NCI-H1092 (cell line): ENCODE results near the gene LPAR3.

Experiments
- DNase-seq: peaks from one replicate; lab custom pipeline; 2025; lab: John Stamatoyannopoulos, UW

Gene LPAR3

GRCh38 chr1:84774669-84775534, 118.1 kb downstream of the LPAR3 start:
- no peak for DNase-seq

GRCh38 chr1:84773933-84774497, 119.0 kb downstream of the LPAR3 start:
- no peak for DNase-seq

DNA sequence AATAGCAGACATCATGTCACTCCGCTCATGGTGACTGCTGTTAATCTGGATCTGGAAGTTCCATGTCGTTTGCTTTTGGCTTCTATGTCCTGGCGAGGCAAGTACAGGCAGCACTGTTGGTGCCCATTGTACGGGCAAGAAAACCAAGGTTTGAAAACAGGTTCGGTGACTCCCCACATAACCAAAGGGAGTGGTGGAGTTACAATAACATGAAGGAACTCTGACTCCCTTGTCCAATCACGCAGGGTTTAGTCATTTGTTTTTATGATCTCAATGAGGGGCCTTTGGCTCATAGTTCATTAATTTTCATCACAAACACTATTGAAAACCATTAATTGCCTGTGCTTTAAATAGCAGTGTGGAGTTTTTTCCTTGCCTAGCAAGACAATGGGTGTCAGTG, 119.8 kb downstream of the LPAR3 start:
- DNase-seq, result no peak

DNA sequence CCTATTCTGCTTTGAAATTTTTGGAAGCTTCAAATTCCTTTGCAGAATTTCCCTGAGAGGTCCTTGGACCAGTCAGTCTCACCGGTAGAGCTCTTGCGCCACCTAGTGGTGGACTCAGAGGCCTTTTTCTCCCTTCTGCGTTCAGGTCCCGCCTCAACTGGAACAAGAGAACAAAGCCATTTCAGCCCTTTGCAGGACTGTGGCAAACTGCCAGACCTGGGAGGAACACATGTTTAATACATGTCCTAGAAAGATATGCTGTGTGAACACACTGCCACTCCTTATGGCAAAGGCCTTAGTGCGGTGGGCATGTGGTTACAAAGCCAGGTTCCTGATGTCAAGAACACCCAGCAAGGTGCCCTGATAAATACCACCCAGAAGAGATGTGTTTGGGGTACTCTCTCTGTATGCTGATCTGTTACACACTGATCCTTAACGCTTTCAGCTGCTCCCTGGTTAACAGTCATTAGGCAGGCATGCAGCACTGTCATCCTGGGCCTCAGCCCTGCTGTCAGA, 120.5 kb downstream of the LPAR3 start:
- peak; percentile 63 for DNase-seq

DNA sequence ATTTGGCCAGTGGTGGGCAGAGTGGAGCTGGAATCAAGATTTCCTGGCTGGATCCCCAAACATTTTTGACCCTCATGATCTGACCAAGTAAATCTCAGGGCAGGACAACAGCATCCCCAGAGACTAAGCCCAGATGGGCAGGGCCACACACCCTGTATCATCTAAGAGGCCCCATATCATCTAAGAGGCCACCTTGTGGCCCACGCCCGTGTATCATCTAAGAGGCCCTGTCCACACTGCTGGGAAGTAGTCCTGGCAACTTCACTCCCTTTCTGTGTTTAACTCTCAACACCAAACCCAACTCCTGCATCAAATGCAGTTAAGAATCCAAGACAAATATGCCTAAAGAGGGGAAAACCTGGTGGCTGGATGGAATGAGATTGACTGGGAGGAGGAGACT, 121.1 kb downstream of the LPAR3 start:
- no peak for DNase-seq

DNA sequence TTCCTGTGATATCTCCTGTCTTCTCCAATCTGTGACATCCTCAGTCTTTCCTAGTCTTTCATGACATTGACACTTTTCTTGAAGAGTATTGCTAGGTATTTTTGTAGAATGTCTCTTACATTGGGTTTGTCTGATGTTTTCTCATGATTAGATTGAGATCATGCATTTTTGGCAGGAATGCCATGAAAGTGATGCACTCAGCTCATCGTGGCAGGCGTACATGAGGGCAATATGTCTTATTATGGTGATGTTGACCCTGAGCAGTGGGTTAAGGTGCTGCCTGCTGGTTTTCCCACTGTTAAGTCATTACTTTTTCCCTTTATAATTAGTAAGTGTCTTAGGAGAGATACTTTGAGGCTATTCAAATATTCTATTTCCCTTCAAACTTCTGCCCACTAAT, 122.5 kb downstream of the LPAR3 start:
- no peak for DNase-seq

- no peak for DNase-seq
Measured at GRCh38 chr1:84769636-84770035, 123.4 kb downstream of the LPAR3 start.

DNA sequence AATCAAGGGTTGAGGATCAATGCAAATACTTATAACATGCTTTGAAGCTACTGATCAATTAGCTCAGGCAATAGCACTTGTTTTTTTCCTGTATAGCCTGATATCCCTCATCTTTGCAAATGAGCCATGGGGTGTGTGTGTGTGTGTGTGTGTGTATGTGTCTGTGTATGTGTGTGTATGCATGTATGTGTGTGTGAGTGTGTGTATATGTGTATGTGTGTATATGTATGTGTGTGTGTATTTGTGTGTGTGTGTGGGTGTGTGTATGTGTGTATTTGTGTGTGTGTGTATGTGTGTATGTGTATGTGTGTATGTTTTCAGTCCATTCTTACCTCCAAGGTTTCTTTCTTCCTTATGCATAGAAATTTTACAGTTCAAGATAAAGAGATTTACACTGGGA, 124.4 kb downstream of the LPAR3 start:
- no peak for DNase-seq

GRCh38 chr1:84763912-84764680, 128.9 kb downstream of the LPAR3 start:
- no peak for DNase-seq

DNA sequence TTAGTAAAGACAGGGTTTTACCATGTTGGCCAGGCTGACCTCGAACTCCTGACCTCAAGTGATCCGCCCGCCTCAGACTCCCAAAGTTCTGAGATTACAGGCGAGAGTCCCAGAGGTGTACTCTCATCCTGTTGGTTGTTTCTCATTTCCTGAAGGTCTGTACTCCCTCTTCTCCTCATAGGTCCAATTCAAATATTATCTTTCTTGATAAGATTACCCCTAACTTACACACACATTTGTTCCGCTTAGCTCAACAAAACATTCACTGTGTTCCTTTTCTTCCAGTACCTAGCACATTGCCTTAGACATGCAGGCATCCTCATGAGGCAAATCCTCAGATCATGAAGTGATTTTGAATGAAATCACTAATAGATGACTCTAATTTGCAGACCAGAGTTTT, 130.3 kb downstream of the LPAR3 start:
- no peak for DNase-seq
